ENCODE measurements around the gene HSPG2.

HSPG2 gene

GRCh38 chr1:21893046-21893805 is 43.9 kb downstream of the HSPG2 start:
- Histone ChIP-seq H3K4me2 (ENCODE audit: low read length) (no peak overlapping the region), H3K79me2 (ENCODE audit: insufficient read depth, low read length) (no peaks in the 10 kb centered on the region), H3K27ac (ENCODE audit: low read depth, low read length, poor library complexity, severe bottlenecking) (no peak overlapping the region), H2AFZ (ENCODE audit: low read length) (no peak overlapping the region), H3K27me3 (ENCODE audit: insufficient read depth, low read length) (0 out of 2 replicates have a peak, but pooled peaks cover 3% of the 10 kb centered on the region), H3K9ac (ENCODE audit: low read length) (no peak overlapping the region), H3K36me3 (ENCODE audit: insufficient read depth, low read length) (no peaks in the 10 kb centered on the region), H3K4me1 (ENCODE audit: insufficient read depth, low read length, severe bottlenecking) (no peaks in the 10 kb centered on the region), H4K20me1 (ENCODE audit: insufficient read depth, low read length) (no peaks in the 10 kb centered on the region), H3K9me2 (ENCODE audit: low read depth, low read length) (no peaks in the 10 kb centered on the region), H3F3A (ENCODE audit: insufficient read depth, low read length) (no peaks in the 10 kb centered on the region), H3K4me3 (ENCODE audit: low read depth, low read length, poor library complexity, severe bottlenecking) (no peak overlapping the region), H3K9me3 (ENCODE audit: low read length) (no peaks in the 10 kb centered on the region)
- TF ChIP-seq EZH2 (IDR thresholded peaks at IDR 0.05; ENCODE audit: borderline replicate concordance, low read length) (no peak), CTCF (IDR thresholded peaks at IDR 0.05; ENCODE audit: low read length) (no peak)

GRCh38 chr1:21891621-21892479 is 45.3 kb downstream of the HSPG2 start:
- Histone ChIP-seq H3K9me3 (ENCODE audit: low read length) (no peaks in the 10 kb centered on the region), H3K79me2 (ENCODE audit: insufficient read depth, low read length) (no peaks in the 10 kb centered on the region), H3K27me3 (ENCODE audit: insufficient read depth, low read length) (0 out of 2 replicates have a peak, but pooled peaks cover 3% of the 10 kb centered on the region), H3K9me2 (ENCODE audit: low read depth, low read length) (no peaks in the 10 kb centered on the region), H3K9ac (ENCODE audit: low read length) (no peak overlapping the region), H3K4me2 (ENCODE audit: low read length) (no peak overlapping the region), H3K36me3 (ENCODE audit: insufficient read depth, low read length) (no peaks in the 10 kb centered on the region), H3K27ac (ENCODE audit: low read depth, low read length, poor library complexity, severe bottlenecking) (no peak overlapping the region), H4K20me1 (ENCODE audit: insufficient read depth, low read length) (no peaks in the 10 kb centered on the region), H3F3A (ENCODE audit: insufficient read depth, low read length) (no peaks in the 10 kb centered on the region), H3K4me1 (ENCODE audit: insufficient read depth, low read length, severe bottlenecking) (no peaks in the 10 kb centered on the region), H3K4me3 (ENCODE audit: low read depth, low read length, poor library complexity, severe bottlenecking) (no peak overlapping the region), H2AFZ (ENCODE audit: low read length) (no peak overlapping the region)
- TF ChIP-seq CTCF (IDR thresholded peaks at IDR 0.05; ENCODE audit: low read length) (no peak), EZH2 (IDR thresholded peaks at IDR 0.05; ENCODE audit: borderline replicate concordance, low read length) (no peak)

- no peaks in the 10 kb centered on the region for H3K36me3 ChIP-seq (ENCODE audit: insufficient read depth, low read length)
- no peaks in the 10 kb centered on the region for H3F3A ChIP-seq (ENCODE audit: insufficient read depth, low read length)
- no peaks in the 10 kb centered on the region for H3K79me2 ChIP-seq (ENCODE audit: insufficient read depth, low read length)
- H3K9ac ChIP-seq (ENCODE audit: low read length) = no peak overlapping the region
- no peak for TF ChIP-seq EZH2 (IDR thresholded peaks at IDR 0.05; ENCODE audit: borderline replicate concordance, low read length)
- TF ChIP-seq CTCF (IDR thresholded peaks at IDR 0.05; ENCODE audit: low read length) = no peak
- H2AFZ ChIP-seq (ENCODE audit: low read length) = no peak overlapping the region
- 0 out of 2 replicates have a peak, but pooled peaks cover 3% of the 10 kb centered on the region for H3K27me3 ChIP-seq (ENCODE audit: insufficient read depth, low read length)
- H3K4me3 ChIP-seq (ENCODE audit: low read depth, low read length, poor library complexity, severe bottlenecking) = no peak overlapping the region
- H3K9me3 ChIP-seq (ENCODE audit: low read length) = no peaks in the 10 kb centered on the region
- no peaks in the 10 kb centered on the region for H4K20me1 ChIP-seq (ENCODE audit: insufficient read depth, low read length)
- H3K4me1 ChIP-seq (ENCODE audit: insufficient read depth, low read length, severe bottlenecking) = no peaks in the 10 kb centered on the region
- no peak overlapping the region for H3K4me2 ChIP-seq (ENCODE audit: low read length)
- no peaks in the 10 kb centered on the region for H3K9me2 ChIP-seq (ENCODE audit: low read depth, low read length)
- no peak overlapping the region for H3K27ac ChIP-seq (ENCODE audit: low read depth, low read length, poor library complexity, severe bottlenecking)
These were observed 46.0 kb downstream of the HSPG2 start for GRCh38 chr1:21891081-21891480.

Measured in OCI-LY1 (cell line).